DND-41 (cell line): ENCODE data around the gene OR1K1.

Experiments used
- ATAC-seq: fragments of 200-7000 bp; cut with Tn5 transposase; 3 replicates; pipeline ENCODE4 v1.9.1; 2021; ENCODE audit warnings: low read depth; ENCODE audit not compliant: insufficient read depth
- DNase-seq: peaks from one replicate; pipeline ENCODE4 v3.0.0-alpha.2; 2020
- H2AFZ ChIP-seq: 2 replicates; pipeline ENCODE4 v1.6.0; 2012; ENCODE audit warnings: low read depth, low read length
- H3K27ac ChIP-seq: 2 replicates; pipeline ENCODE4 v1.5.1; 2012; ENCODE audit warnings: low read length, inconsistent platforms
- H3K27me3 ChIP-seq: fragments of 200-600 bp; sonication (generic); 2 replicates; pipeline ENCODE4 v1.6.0; 2012; ENCODE audit warnings: low read length, mild to moderate bottlenecking, inconsistent platforms; ENCODE audit not compliant: insufficient read depth, poor library complexity
- H3K36me3 ChIP-seq: 2 replicates; pipeline ENCODE4 v1.5.1; 2012; ENCODE audit warnings: low read length, inconsistent platforms; ENCODE audit not compliant: insufficient read depth
- H3K4me1 ChIP-seq: 2 replicates; pipeline ENCODE4 v1.5.1; 2012; ENCODE audit warnings: mild to moderate bottlenecking, low read length; ENCODE audit not compliant: insufficient read depth
- H3K4me2 ChIP-seq: 2 replicates; pipeline ENCODE4 v1.6.0; 2012; ENCODE audit warnings: mild to moderate bottlenecking, moderate library complexity, low read length, inconsistent platforms; ENCODE audit not compliant: insufficient read depth
- H3K4me3 ChIP-seq, 2 experiments: fragments of 200-600 bp in 1 of 2; shearing (Covaris generic) in 1 of 2; 2 replicates each; pipeline ENCODE4 v1.5.1; 2012 to 2016; ENCODE audit warnings: inconsistent platforms in 2 of 2, low read length in 2 of 2, mild to moderate bottlenecking in 2 of 2, low read depth in 1 of 2, moderate library complexity in 1 of 2
- H3K79me2 ChIP-seq: 2 replicates; pipeline ENCODE4 v1.6.0; 2012; ENCODE audit warnings: low read length, inconsistent platforms; ENCODE audit not compliant: insufficient read depth
- H3K9ac ChIP-seq: 2 replicates; pipeline ENCODE4 v1.6.0; 2012; ENCODE audit warnings: low read depth, mild to moderate bottlenecking, inconsistent platforms, low read length, moderate library complexity
- H3K9me3 ChIP-seq: 2 replicates; pipeline ENCODE4 v1.5.1; 2012; ENCODE audit warnings: low read length, moderate library complexity, mild to moderate bottlenecking, inconsistent platforms; ENCODE audit not compliant: insufficient read depth, severe bottlenecking
- H4K20me1 ChIP-seq: 2 replicates; pipeline ENCODE4 v1.6.0; 2012; ENCODE audit warnings: low read length; ENCODE audit not compliant: insufficient read depth
- EZH2 ChIP-seq: IDR thresholded peaks from 3 replicates; pipeline ENCODE4 v1.6.1; 2012; ENCODE audit warnings: borderline replicate concordance, low read depth, mild to moderate bottlenecking, moderate library complexity, low read length, inconsistent platforms; ENCODE audit not compliant: severe bottlenecking
- TF ChIP-seq, protein P1 (sequence below): IDR thresholded peaks from 2 replicates; pipeline ENCODE4 v1.5.1; 2012; ENCODE audit warnings: borderline replicate concordance, low read length, moderate library complexity, mild to moderate bottlenecking; ENCODE audit not compliant: poor library complexity, severe bottlenecking; ENCODE audit errors: extremely low read depth

OR1K1 gene

GRCh38 chr9:122819791-122820489, 20.0 kb downstream of the OR1K1 start:
- peaks cover 6% of the 10 kb centered on the region; the same call in 1 of the 2 replicates for H4K20me1 ChIP-seq
- no peaks in the 10 kb centered on the region for H3K9me3 ChIP-seq
- no peak overlapping the region for H3K9ac ChIP-seq
- ATAC-seq (no peak), DNase-seq (no peak)
- no peak overlapping the region for H3K4me2 ChIP-seq
- H3K79me2 ChIP-seq = peaks cover 11% of the 10 kb centered on the region
- peaks cover 63% of the 10 kb centered on the region for H3K36me3 ChIP-seq
- no peaks in the 10 kb centered on the region for H3K27me3 ChIP-seq
- H2AFZ ChIP-seq = no peak overlapping the region
- no peak overlapping the region for H3K27ac ChIP-seq
- no peak overlapping the region for H3K4me3 ChIP-seq
- H3K4me1 ChIP-seq = no peaks in the 10 kb centered on the region
- TF ChIP-seq EZH2 = no peak
- TF ChIP-seq, protein P1, sequence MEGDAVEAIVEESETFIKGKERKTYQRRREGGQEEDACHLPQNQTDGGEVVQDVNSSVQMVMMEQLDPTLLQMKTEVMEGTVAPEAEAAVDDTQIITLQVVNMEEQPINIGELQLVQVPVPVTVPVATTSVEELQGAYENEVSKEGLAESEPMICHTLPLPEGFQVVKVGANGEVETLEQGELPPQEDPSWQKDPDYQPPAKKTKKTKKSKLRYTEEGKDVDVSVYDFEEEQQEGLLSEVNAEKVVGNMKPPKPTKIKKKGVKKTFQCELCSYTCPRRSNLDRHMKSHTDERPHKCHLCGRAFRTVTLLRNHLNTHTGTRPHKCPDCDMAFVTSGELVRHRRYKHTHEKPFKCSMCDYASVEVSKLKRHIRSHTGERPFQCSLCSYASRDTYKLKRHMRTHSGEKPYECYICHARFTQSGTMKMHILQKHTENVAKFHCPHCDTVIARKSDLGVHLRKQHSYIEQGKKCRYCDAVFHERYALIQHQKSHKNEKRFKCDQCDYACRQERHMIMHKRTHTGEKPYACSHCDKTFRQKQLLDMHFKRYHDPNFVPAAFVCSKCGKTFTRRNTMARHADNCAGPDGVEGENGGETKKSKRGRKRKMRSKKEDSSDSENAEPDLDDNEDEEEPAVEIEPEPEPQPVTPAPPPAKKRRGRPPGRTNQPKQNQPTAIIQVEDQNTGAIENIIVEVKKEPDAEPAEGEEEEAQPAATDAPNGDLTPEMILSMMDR = no peak

GRCh38 chr9:122820490-122820845, 20.5 kb downstream of the OR1K1 start:
- no peaks in the 10 kb centered on the region; the same call in 1 of the 2 replicates for H3K4me1 ChIP-seq
- H3K36me3 ChIP-seq = peaks cover 63% of the 10 kb centered on the region
- H3K9ac ChIP-seq = no peak overlapping the region
- H2AFZ ChIP-seq = no peak overlapping the region
- TF ChIP-seq EZH2 = no peak
- TF ChIP-seq, protein P1 = no peak
- ATAC-seq = no peak
- peaks cover 15% of the 10 kb centered on the region for H3K79me2 ChIP-seq
- H3K4me2 ChIP-seq = no peak overlapping the region
- no peak overlapping the region for H3K4me3 ChIP-seq
- DNase-seq = no peak
- no peaks in the 10 kb centered on the region for H3K27me3 ChIP-seq
- H4K20me1 ChIP-seq = peaks cover 6% of the 10 kb centered on the region; the same call in 1 of the 2 replicates
- no peaks in the 10 kb centered on the region for H3K9me3 ChIP-seq
- H3K27ac ChIP-seq = no peak overlapping the region

- peaks cover 65% of the 10 kb centered on the region for H3K36me3 ChIP-seq
These were observed 21.5 kb downstream of the OR1K1 start for GRCh38 chr9:122821278-122821943.

More at GRCh38 chr9:122821278-122821943, 21.5 kb downstream of the OR1K1 start:
- no peak for TF ChIP-seq EZH2
- TF ChIP-seq, protein P1 = no peak
- ATAC-seq (no peak), DNase-seq (no peak)
- Histone ChIP-seq H3K4me1 (peaks cover 8% of the 10 kb centered on the region), H3K4me3 (no peak overlapping the region), H3K9ac (no peak overlapping the region), H3K27me3 (no peaks in the 10 kb centered on the region), H2AFZ (no peak overlapping the region), H3K4me2 (no peak overlapping the region), H4K20me1 (peaks cover 6% of the 10 kb centered on the region; the same call in 1 of the 2 replicates), H3K9me3 (no peaks in the 10 kb centered on the region), H3K79me2 (peaks cover 24% of the 10 kb centered on the region), H3K27ac (no peak overlapping the region)
